Measurements from ENCODE around the gene DYNC1I1.

The DYNC1I1 gene

DNA sequence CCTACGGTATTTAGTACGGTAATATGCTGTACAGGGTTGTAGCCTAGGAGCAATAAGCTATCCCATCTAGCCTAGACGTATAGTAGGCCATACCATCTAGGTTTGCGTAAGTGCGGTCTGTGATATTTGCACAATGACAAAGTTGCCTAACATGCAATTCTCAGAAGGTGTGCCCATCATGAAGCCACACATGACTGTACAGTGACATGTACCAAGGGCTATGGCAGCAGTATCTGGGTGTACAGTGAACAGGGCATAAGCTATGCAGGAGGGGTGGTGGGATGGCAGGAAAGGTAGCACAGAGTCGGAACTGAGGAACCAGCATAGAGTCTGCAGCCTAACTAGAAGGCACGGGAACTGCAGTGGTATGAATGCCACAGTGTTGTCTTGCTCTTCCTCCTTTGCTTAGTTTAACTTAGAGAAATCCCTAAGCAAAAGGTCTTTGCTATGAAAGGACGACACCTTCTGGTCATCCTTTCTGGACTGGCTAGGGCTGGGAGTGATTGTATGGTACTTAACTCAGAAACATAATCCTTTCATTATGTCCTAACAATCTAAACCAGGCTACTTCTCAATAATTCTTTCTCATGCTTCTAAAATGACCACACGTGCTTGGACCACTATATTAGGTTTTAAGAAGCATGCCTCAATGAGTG is 93.5 kb downstream of the DYNC1I1 start:
- Histone ChIP-seq H3K9me3 (ENCODE audit: insufficient read depth, low read depth, low read length) (no peaks in the 10 kb centered on the region), H3K4me1 (ENCODE audit: insufficient read depth, low read length) (0 out of 2 replicates have a peak, but pooled peaks cover 3% of the 10 kb centered on the region), H3K9ac (ENCODE audit: low read depth, low read length) (no peak overlapping the region), H3K27ac (ENCODE audit: low read length) (no peak overlapping the region), H3K27me3 (ENCODE audit: insufficient read depth, low read length) (no peaks in the 10 kb centered on the region), H3K4me3 (ENCODE audit: low read length) (no peak overlapping the region), H3K36me3 (ENCODE audit: insufficient read depth, low read depth, low read length) (no peaks in the 10 kb centered on the region)

- Histone ChIP-seq H3K27me3 (ENCODE audit: insufficient read depth, low read length) (no peaks in the 10 kb centered on the region), H3K36me3 (ENCODE audit: insufficient read depth, low read depth, low read length) (no peaks in the 10 kb centered on the region), H3K27ac (ENCODE audit: low read length) (no peak overlapping the region), H3K4me1 (ENCODE audit: insufficient read depth, low read length) (no peaks in the 10 kb centered on the region), H3K9me3 (ENCODE audit: insufficient read depth, low read depth, low read length) (no peaks in the 10 kb centered on the region), H3K4me3 (ENCODE audit: low read length) (no peak overlapping the region), H3K9ac (ENCODE audit: low read depth, low read length) (no peak overlapping the region)
Measured at GRCh38 chr7:95867309-95867708, 95.0 kb downstream of the DYNC1I1 start.

DNA sequence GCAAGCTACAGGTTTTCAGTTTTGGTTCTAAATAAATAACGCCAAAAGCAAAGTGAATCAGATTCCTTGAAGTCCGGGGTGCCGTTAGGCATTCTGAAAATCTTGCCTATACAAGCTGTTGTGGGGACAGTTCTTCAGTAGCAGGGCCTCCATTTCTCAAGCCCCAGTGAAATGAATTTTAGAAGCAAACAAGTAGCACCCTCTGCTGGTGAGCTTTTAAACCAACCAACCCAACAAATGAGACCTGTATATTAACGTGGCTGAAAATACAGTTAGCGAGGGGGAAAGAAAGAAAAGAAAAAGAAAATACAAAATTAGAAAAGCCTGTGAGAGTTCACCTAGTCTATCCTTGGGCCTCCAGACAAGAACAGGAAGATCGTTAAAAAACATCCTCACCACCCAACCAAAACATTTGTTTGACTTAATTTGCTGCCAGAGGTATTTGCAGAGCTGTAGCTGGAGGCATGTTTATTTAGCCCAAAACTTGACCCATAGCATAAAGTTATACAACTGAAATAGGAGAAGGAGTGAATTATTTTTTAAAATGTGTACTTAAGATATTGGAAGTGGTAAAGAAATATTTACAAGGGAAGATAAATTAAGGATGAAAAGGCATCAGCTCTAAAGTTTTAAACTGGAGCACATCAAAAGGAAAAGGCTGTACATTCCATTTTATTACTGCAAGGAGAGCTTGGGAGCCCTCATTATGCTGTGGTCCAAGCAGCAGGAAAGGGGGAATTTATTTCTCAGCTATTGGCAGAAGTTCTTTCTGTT is 98.9 kb downstream of the DYNC1I1 start:
- Histone ChIP-seq H3K4me3 (ENCODE audit: low read length) (no peak overlapping the region), H3K27me3 (ENCODE audit: insufficient read depth, low read length) (no peaks in the 10 kb centered on the region), H3K36me3 (ENCODE audit: insufficient read depth, low read depth, low read length) (no peaks in the 10 kb centered on the region), H3K4me1 (ENCODE audit: insufficient read depth, low read length) (no peaks in the 10 kb centered on the region), H3K9me3 (ENCODE audit: insufficient read depth, low read depth, low read length) (no peaks in the 10 kb centered on the region), H3K9ac (ENCODE audit: low read depth, low read length) (no peak overlapping the region), H3K27ac (ENCODE audit: low read length) (no peak overlapping the region)

- no peak overlapping the region for H3K4me3 ChIP-seq (ENCODE audit: low read length)
- no peak overlapping the region for H3K9ac ChIP-seq (ENCODE audit: low read depth, low read length)
- no peak overlapping the region for H3K27ac ChIP-seq (ENCODE audit: low read length)
Measured at GRCh38 chr7:95871896-95872295, 99.5 kb downstream of the DYNC1I1 start.

GRCh38 chr7:95874129-95874528 is 101.8 kb downstream of the DYNC1I1 start:
- Histone ChIP-seq H3K4me3 (ENCODE audit: low read length) (no peak overlapping the region), H3K27ac (ENCODE audit: low read length) (no peak overlapping the region), H3K9me3 (ENCODE audit: insufficient read depth, low read depth, low read length) (peaks cover 11% of the 10 kb centered on the region; the same call in 1 of the 2 replicates), H3K36me3 (ENCODE audit: insufficient read depth, low read depth, low read length) (no peaks in the 10 kb centered on the region), H3K27me3 (ENCODE audit: insufficient read depth, low read length) (no peaks in the 10 kb centered on the region), H3K4me1 (ENCODE audit: insufficient read depth, low read length) (no peaks in the 10 kb centered on the region), H3K9ac (ENCODE audit: low read depth, low read length) (no peak overlapping the region)

More at GRCh38 chr7:95871896-95872295, 99.5 kb downstream of the DYNC1I1 start:
- Histone ChIP-seq H3K27me3 (ENCODE audit: insufficient read depth, low read length) (no peaks in the 10 kb centered on the region), H3K36me3 (ENCODE audit: insufficient read depth, low read depth, low read length) (no peaks in the 10 kb centered on the region), H3K9me3 (ENCODE audit: insufficient read depth, low read depth, low read length) (0 out of 2 replicates have a peak, but pooled peaks cover under 1% of the 10 kb centered on the region), H3K4me1 (ENCODE audit: insufficient read depth, low read length) (no peaks in the 10 kb centered on the region)

- no peak overlapping the region for H3K9ac ChIP-seq (ENCODE audit: low read depth, low read length)
- no peaks in the 10 kb centered on the region for H3K27me3 ChIP-seq (ENCODE audit: insufficient read depth, low read length)
- no peak overlapping the region for H3K27ac ChIP-seq (ENCODE audit: low read length)
- H3K9me3 ChIP-seq (ENCODE audit: insufficient read depth, low read depth, low read length): peaks cover 11% of the 10 kb centered on the region; the same call in 1 of the 2 replicates
- no peaks in the 10 kb centered on the region for H3K4me1 ChIP-seq (ENCODE audit: insufficient read depth, low read length)
- no peaks in the 10 kb centered on the region for H3K36me3 ChIP-seq (ENCODE audit: insufficient read depth, low read depth, low read length)
- no peak overlapping the region for H3K4me3 ChIP-seq (ENCODE audit: low read length)
Measured at GRCh38 chr7:95874541-95875265, 102.3 kb downstream of the DYNC1I1 start.

DNA sequence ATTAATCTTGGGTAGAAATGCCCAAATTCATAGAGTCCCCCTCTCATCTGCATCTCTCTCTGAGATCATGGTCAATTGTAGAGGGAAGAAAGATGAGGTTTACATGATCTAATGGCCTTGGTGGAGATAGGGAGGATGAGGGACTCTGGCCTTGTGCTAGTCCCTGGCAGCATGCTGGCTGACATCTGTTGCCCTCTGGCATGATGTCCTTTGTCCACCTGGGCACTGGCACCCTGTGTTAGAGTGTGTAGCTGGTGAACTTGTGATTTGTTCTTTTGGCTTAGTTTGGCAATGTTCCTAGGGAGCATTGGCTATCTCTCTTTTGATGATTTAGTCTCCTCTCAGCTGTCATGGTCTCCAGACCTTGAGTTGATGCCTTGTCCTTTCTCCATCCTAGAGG is 103.2 kb downstream of the DYNC1I1 start:
- no peak overlapping the region for H3K4me3 ChIP-seq (ENCODE audit: low read length)
- no peaks in the 10 kb centered on the region for H3K36me3 ChIP-seq (ENCODE audit: insufficient read depth, low read depth, low read length)
- H3K9me3 ChIP-seq (ENCODE audit: insufficient read depth, low read depth, low read length): peaks cover 11% of the 10 kb centered on the region; the same call in 1 of the 2 replicates
- H3K4me1 ChIP-seq (ENCODE audit: insufficient read depth, low read length): no peaks in the 10 kb centered on the region
- no peak overlapping the region for H3K27ac ChIP-seq (ENCODE audit: low read length)
- no peaks in the 10 kb centered on the region for H3K27me3 ChIP-seq (ENCODE audit: insufficient read depth, low read length)
- no peak overlapping the region for H3K9ac ChIP-seq (ENCODE audit: low read depth, low read length)

DNA sequence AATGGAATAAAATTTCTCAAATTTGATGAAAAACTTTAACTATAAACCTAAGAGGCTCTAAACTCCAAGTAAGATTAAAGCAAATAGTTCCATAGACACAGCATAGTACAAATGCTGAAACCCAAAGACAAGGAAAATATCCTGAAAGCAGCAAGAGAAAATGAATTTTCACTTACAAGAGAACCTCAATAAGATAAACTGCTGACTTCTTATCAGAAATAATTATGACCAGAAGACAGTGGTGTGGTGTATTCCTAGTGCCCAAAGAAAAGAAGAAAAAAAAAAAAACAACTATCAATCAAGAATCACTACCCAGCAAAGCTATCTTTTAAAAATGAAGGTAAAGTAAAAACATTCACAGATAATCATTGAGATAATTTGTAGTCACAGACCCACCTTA is 106.3 kb downstream of the DYNC1I1 start:
- Histone ChIP-seq H3K4me1 (ENCODE audit: insufficient read depth, low read length) (no peaks in the 10 kb centered on the region), H3K27me3 (ENCODE audit: insufficient read depth, low read length) (no peaks in the 10 kb centered on the region), H3K4me3 (ENCODE audit: low read length) (no peak overlapping the region), H3K9me3 (ENCODE audit: insufficient read depth, low read depth, low read length) (peaks cover 11% of the 10 kb centered on the region; the same call in 1 of the 2 replicates), H3K27ac (ENCODE audit: low read length) (no peak overlapping the region), H3K36me3 (ENCODE audit: insufficient read depth, low read depth, low read length) (no peaks in the 10 kb centered on the region), H3K9ac (ENCODE audit: low read depth, low read length) (no peak overlapping the region)

GRCh38 chr7:95881597-95881996 is 109.2 kb downstream of the DYNC1I1 start:
- no peaks in the 10 kb centered on the region for H3K36me3 ChIP-seq (ENCODE audit: insufficient read depth, low read depth, low read length)
- H3K27me3 ChIP-seq (ENCODE audit: insufficient read depth, low read length): no peaks in the 10 kb centered on the region
- no peak overlapping the region for H3K4me3 ChIP-seq (ENCODE audit: low read length)
- H3K27ac ChIP-seq (ENCODE audit: low read length): no peak overlapping the region
- no peaks in the 10 kb centered on the region for H3K4me1 ChIP-seq (ENCODE audit: insufficient read depth, low read length)
- H3K9me3 ChIP-seq (ENCODE audit: insufficient read depth, low read depth, low read length): peaks cover 11% of the 10 kb centered on the region; the same call in 1 of the 2 replicates
- no peak overlapping the region for H3K9ac ChIP-seq (ENCODE audit: low read depth, low read length)

GRCh38 chr7:95883217-95883616 is 110.9 kb downstream of the DYNC1I1 start:
- Histone ChIP-seq H3K36me3 (ENCODE audit: insufficient read depth, low read depth, low read length) (no peaks in the 10 kb centered on the region), H3K27ac (ENCODE audit: low read length) (no peak overlapping the region), H3K4me1 (ENCODE audit: insufficient read depth, low read length) (no peaks in the 10 kb centered on the region), H3K9ac (ENCODE audit: low read depth, low read length) (no peak overlapping the region), H3K4me3 (ENCODE audit: low read length) (no peak overlapping the region), H3K9me3 (ENCODE audit: insufficient read depth, low read depth, low read length) (peaks cover 3% of the 10 kb centered on the region; the same call in 1 of the 2 replicates), H3K27me3 (ENCODE audit: insufficient read depth, low read length) (no peaks in the 10 kb centered on the region)

GRCh38 chr7:95886501-95887090 is 114.2 kb downstream of the DYNC1I1 start:
- no peak overlapping the region for H3K9ac ChIP-seq (ENCODE audit: low read depth, low read length)

More at GRCh38 chr7:95886501-95887090, 114.2 kb downstream of the DYNC1I1 start:
- Histone ChIP-seq H3K27ac (ENCODE audit: low read length) (no peak overlapping the region), H3K9me3 (ENCODE audit: insufficient read depth, low read depth, low read length) (no peaks in the 10 kb centered on the region), H3K27me3 (ENCODE audit: insufficient read depth, low read length) (no peaks in the 10 kb centered on the region), H3K36me3 (ENCODE audit: insufficient read depth, low read depth, low read length) (no peaks in the 10 kb centered on the region), H3K4me3 (ENCODE audit: low read length) (no peak overlapping the region), H3K4me1 (ENCODE audit: insufficient read depth, low read length) (no peaks in the 10 kb centered on the region)
